H1 (cell line): ENCODE measurements around the gene RHOV. TPM values are rescaled to one million over a fixed set of nuclear protein-coding genes. Genes with fewer than 3 reads are reported as not detected.

Experiments
- CTCF ChIA-PET: fragments of 300-600 bp; sonication (Branson Sonifier 250); formaldehyde crosslinking; loops from one replicate; lab custom pipeline; 2021; ENCODE audit not compliant: partially characterized antibody; lab: Charles Lee
- POLR2A ChIA-PET: fragments of 300-600 bp; sonication (Branson Sonifier 250); formaldehyde crosslinking; loops from one replicate; lab custom pipeline; 2021; ENCODE audit warnings: inconsistent platforms; ENCODE audit not compliant: partially characterized antibody; lab: Charles Lee
- DNase-seq, 2 experiments: peaks; one replicate each; pipeline versions ENCODE4 v3.0.0 to v3.0.0-alpha.2; 2010 to 2022; ENCODE audit warnings: low spot score in 2 of 2, low read depth in 1 of 2, mixed read lengths in 1 of 2
- FAIRE-seq: peaks from 2 replicates; lab custom pipeline; 2011; peaks lifted over from hg19 to GRCh38; lab: Jason Lieb, UNC
- H2AFZ ChIP-seq: 2 replicates; pipeline ENCODE4 v1.8.1; 2012; ENCODE audit warnings: low read length, inconsistent platforms
- H2AK5ac ChIP-seq: 2 replicates; pipeline ENCODE4 v1.6.1; 2013; ENCODE audit warnings: low read depth, low read length
- H2BK120ac ChIP-seq: replicated peaks from 2 replicates; pipeline ENCODE3; 2013; ENCODE audit warnings: low read depth, low read length, inconsistent platforms
- H2BK12ac ChIP-seq: 2 replicates; pipeline ENCODE4 v1.6.1; 2013; ENCODE audit warnings: low read depth, low read length
- H2BK15ac ChIP-seq: 2 replicates; pipeline ENCODE4 v1.6.1; 2013; ENCODE audit warnings: low read length
- H2BK20ac ChIP-seq: 2 replicates; pipeline ENCODE4 v1.6.1; 2013; ENCODE audit warnings: low read length
- H2BK5ac ChIP-seq: 2 replicates; pipeline ENCODE4 v1.6.1; 2013; ENCODE audit warnings: low read depth, low read length
- H3K14ac ChIP-seq: 2 replicates; pipeline ENCODE4 v1.6.1; 2013; ENCODE audit warnings: inconsistent platforms; ENCODE audit not compliant: insufficient read length
- H3K18ac ChIP-seq: 2 replicates; pipeline ENCODE4 v1.6.1; 2013; ENCODE audit warnings: low read length; ENCODE audit errors: extremely low read depth
- H3K23ac ChIP-seq: 2 replicates; pipeline ENCODE4 v1.6.1; 2013; ENCODE audit warnings: inconsistent platforms; ENCODE audit not compliant: insufficient read length
- H3K23me2 ChIP-seq: 2 replicates; pipeline ENCODE4 v1.6.1; 2013; ENCODE audit warnings: low read depth, low read length
- H3K27ac ChIP-seq: 2 replicates; pipeline ENCODE4 v1.6.1; 2011; ENCODE audit warnings: low read depth, low read length, inconsistent platforms
- H3K27me3 ChIP-seq, 4 experiments: replicated peaks in 1 of 4; 1 replicate in 1 of 4; 2 replicates in 3 of 4; pipeline versions ENCODE4 v1.6.1 to v1.8.1; 2011 to 2013; ENCODE audit warnings: low read length in 3 of 4, mild to moderate bottlenecking in 3 of 4, inconsistent platforms in 2 of 4, mixed read lengths in 2 of 4, moderate library complexity in 1 of 4; ENCODE audit not compliant: control insufficient read depth in 3 of 4, insufficient read depth in 3 of 4; ENCODE audit errors: extremely low read depth in 1 of 4
- H3K36me3 ChIP-seq, 4 experiments: 2 replicates each; pipeline versions ENCODE4 v1.6.1 to v1.8.1; 2011 to 2013; ENCODE audit warnings: mild to moderate bottlenecking in 4 of 4, low read length in 3 of 4, moderate library complexity in 2 of 4, control low read depth in 1 of 4, inconsistent platforms in 1 of 4; ENCODE audit not compliant: insufficient read depth in 4 of 4, control insufficient read depth in 2 of 4
- H3K4ac ChIP-seq: replicated peaks from 2 replicates; pipeline ENCODE3; 2013; ENCODE audit warnings: low read length, low read depth, mixed read lengths, inconsistent platforms; ENCODE audit not compliant: insufficient read length
- H3K4me1 ChIP-seq, 4 experiments: replicated peaks in 1 of 4; 1 replicate in 1 of 4; 2 replicates in 3 of 4; pipeline versions ENCODE4 v1.6.1 to v1.8.1; 2011 to 2013; ENCODE audit warnings: low read length in 3 of 4, inconsistent platforms in 2 of 4, mixed read lengths in 1 of 4; ENCODE audit not compliant: insufficient read depth in 4 of 4, control insufficient read depth in 3 of 4
- H3K4me2 ChIP-seq, 2 experiments: 2 replicates each; pipeline versions ENCODE4 v1.6.1 to v1.8.1; 2011 to 2013; ENCODE audit warnings: low read depth in 2 of 2, low read length in 2 of 2, control low read depth in 1 of 2, inconsistent platforms in 1 of 2, mild to moderate bottlenecking in 1 of 2; ENCODE audit not compliant: insufficient read depth in 1 of 2
- H3K4me3 ChIP-seq, 4 experiments: fragments of 200-600, 300-600 bp in 1 of 4; sonication (generic), shearing (Covaris generic), sonication (Bioruptor Twin) in 1 of 4; 2 replicates each; pipeline versions ENCODE4 v1.5.1 to v1.8.1; 2011 to 2016; ENCODE audit warnings: low read length in 4 of 4, low read depth in 3 of 4, control low read depth in 2 of 4, inconsistent platforms in 2 of 4, mild to moderate bottlenecking in 2 of 4, mixed read lengths in 1 of 4, moderate library complexity in 1 of 4; ENCODE audit not compliant: insufficient read depth in 2 of 4; ENCODE audit errors: extremely low read depth in 1 of 4
- H3K56ac ChIP-seq: replicated peaks from 2 replicates; pipeline ENCODE3; 2013; ENCODE audit warnings: low read depth, mild to moderate bottlenecking, mixed read lengths, low read length, inconsistent platforms; ENCODE audit not compliant: insufficient read length
- H3K79me1 ChIP-seq: 2 replicates; pipeline ENCODE4 v1.6.1; 2013; ENCODE audit warnings: low read depth, low read length, control low read depth
- H3K79me2 ChIP-seq, 2 experiments: 2 replicates each; pipeline versions ENCODE4 v1.6.1 to v1.8.1; 2012 to 2013; ENCODE audit warnings: low read length in 2 of 2, mild to moderate bottlenecking in 2 of 2, inconsistent platforms in 1 of 2; ENCODE audit not compliant: insufficient read depth in 2 of 2, control insufficient read depth in 1 of 2
- H3K9ac ChIP-seq, 4 experiments: replicated peaks in 1 of 4; 1 replicate in 1 of 4; 2 replicates in 3 of 4; pipeline versions ENCODE4 v1.6.1 to v1.8.1; 2011 to 2013; ENCODE audit warnings: low read depth in 3 of 4, low read length in 3 of 4, control low read depth in 2 of 4, mild to moderate bottlenecking in 2 of 4, moderate library complexity in 2 of 4, inconsistent platforms in 1 of 4; ENCODE audit errors: extremely low read depth in 1 of 4
- H3K9me3 ChIP-seq, 2 experiments: 2 replicates each; pipeline versions ENCODE4 v1.6.1 to v1.8.1; 2012 to 2013; ENCODE audit warnings: mild to moderate bottlenecking in 2 of 2, moderate library complexity in 2 of 2, control low read depth in 1 of 2, inconsistent platforms in 1 of 2, low read depth in 1 of 2, low read length in 1 of 2, mixed read lengths in 1 of 2; ENCODE audit not compliant: insufficient read depth in 2 of 2
- H4K20me1 ChIP-seq, 2 experiments: replicated peaks in 1 of 2; 2 replicates each; pipeline versions ENCODE3 to v1.8.1; 2011 to 2013; ENCODE audit warnings: inconsistent platforms in 2 of 2, low read length in 2 of 2, mild to moderate bottlenecking in 1 of 2; ENCODE audit not compliant: insufficient read depth in 2 of 2, control insufficient read depth in 1 of 2
- H4K5ac ChIP-seq: 2 replicates; pipeline ENCODE4 v1.6.1; 2013; ENCODE audit warnings: low read length, low read depth, mixed read lengths, inconsistent platforms; ENCODE audit not compliant: insufficient read length
- H4K8ac ChIP-seq: 2 replicates; pipeline ENCODE4 v1.8.0; 2013; ENCODE audit warnings: mild to moderate bottlenecking, moderate library complexity, low read length, inconsistent platforms; ENCODE audit not compliant: insufficient read depth; ENCODE audit errors: extremely low read depth
- H4K91ac ChIP-seq: replicated peaks from 2 replicates; pipeline ENCODE3; 2013; ENCODE audit warnings: low read length, mixed read lengths, inconsistent platforms; ENCODE audit not compliant: insufficient read length
- SIN3A ChIP-seq, 2 experiments: IDR thresholded peaks in 1 of 2; conservative IDR thresholded peaks in 1 of 2; 2 replicates each; pipeline ENCODE4 v1.6.1; 2011 to 2012; ENCODE audit warnings: low read length in 2 of 2, improper control_type of control experiment in 1 of 2, low read depth in 1 of 2, mild to moderate bottlenecking in 1 of 2
- SP1 ChIP-seq: IDR thresholded peaks from 2 replicates; pipeline ENCODE4 v1.6.1; 2011; ENCODE audit warnings: low read depth, low read length
- TEAD4 ChIP-seq: IDR thresholded peaks from 2 replicates; pipeline ENCODE4 v1.6.1; 2012; ENCODE audit warnings: low read depth, low read length, inconsistent platforms, mixed read lengths
- WGBS, 2 experiments: shearing (Covaris generic) in 1 of 2; methylation state at CpG; one replicate each; pipeline versions ENCODE4 v1.1.6 to v1.1.7; 2013 to 2015; ENCODE audit warnings: low lambda C conversion rate in 2 of 2, mixed read lengths in 2 of 2, inconsistent platforms in 1 of 2, low coverage in 1 of 2, missing lambda C conversion rate in 1 of 2; ENCODE audit not compliant: insufficient replicate concordance in 2 of 2, insufficient coverage in 1 of 2, insufficient read length in 1 of 2; ENCODE audit errors: extremely low coverage in 1 of 2, missing lambda C conversion rate in 1 of 2; 5-methylcytosine and 5-hydroxymethylcytosine counted together
- polyA plus RNA-seq, 7 experiments: library from polyadenylated mRNA; depleted of rRNA in 3 of 7; stranded (reverse) in 5 of 7; unstranded in 2 of 7; fragments of >200 nt in 5 of 7; fragments of 200-250 nt in 2 of 7; gene quantifications; 1 replicate in 5 of 7; 2 replicates in 1 of 7; 4 replicates in 1 of 7; pipeline versions ENCODE4 v1.2.1 to v1.2.3, GENCODE V29; 2011 to 2013; ENCODE audit warnings: missing spikeins in 2 of 7, mixed read lengths in 2 of 7
- total RNA-seq: library from RNA; stranded (reverse); fragmentation: NEBNext Ultra II Directional; extraction: Animal tissue kit (Norgen Biotek cat#: 25700); gene quantifications from 2 replicates; pipeline ENCODE4 v1.2.1, GENCODE V29; 2021
- TF ChIP-seq, protein P1 (sequence below), 3 experiments: IDR thresholded peaks; 1 replicate in 2 of 3; 2 replicates in 1 of 3; pipeline versions ENCODE4 v1.5.1 to v1.6.1; 2011; ENCODE audit warnings: low read length in 3 of 3, mild to moderate bottlenecking in 3 of 3, inconsistent platforms in 2 of 3, low read depth in 1 of 3, moderate library complexity in 1 of 3; ENCODE audit not compliant: insufficient read depth in 1 of 3; ENCODE audit errors: control extremely low read depth in 1 of 3

The RHOV gene
- total and polyA plus RNA-seq, 2 of the 8 experiments (the other 6 are each of a cell fraction or from before 2014, with no cell fraction given): 1.5 to 2.7 TPM

DNA sequence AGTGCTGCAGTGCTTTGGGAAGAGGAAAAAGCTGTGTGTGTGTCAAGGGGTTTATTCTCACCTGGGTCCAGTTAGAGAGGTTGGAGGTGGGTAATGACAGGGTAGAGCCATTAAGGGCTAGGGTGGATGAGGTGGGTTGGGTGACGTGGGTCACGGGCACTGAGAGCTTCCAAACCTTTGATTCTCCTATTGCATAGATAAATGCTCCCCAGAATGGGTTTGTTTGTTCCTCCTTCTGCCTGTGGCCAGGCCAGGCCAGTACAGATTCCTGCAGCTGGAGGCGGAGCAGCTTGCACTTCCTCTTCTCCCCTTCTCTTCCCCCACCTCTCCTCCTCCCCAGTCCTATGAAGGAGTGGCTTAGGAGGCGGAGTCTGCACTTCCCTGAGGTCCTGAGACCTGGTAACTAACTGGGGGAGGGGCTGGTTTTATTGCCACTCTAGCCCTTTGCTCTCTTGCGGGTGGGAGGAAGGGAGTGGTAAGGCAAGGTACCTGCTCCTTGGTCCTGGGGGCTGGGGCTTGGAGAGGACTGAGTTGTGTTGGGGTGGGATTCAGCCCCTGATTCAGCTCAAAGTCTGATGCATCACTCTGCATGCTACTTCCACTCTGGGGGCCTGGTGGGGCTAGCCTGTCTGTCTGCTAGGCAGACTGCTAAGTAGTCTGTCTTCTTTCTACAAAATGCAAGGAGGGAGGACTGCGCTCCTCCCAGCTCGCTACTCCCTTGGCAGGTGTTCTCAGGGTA is 26.6 kb downstream of the RHOV start:
- H4K20me1 ChIP-seq: peaks cover 7 to 23% of the 10 kb centered on the region in 2 experiments
- H2BK5ac ChIP-seq: 0 out of 2 replicates have a peak overlapping the region, but pooled peaks have one; percentile 39
- ChIA-PET POLR2A (interaction anchor here (0.8 to 2.8 kb wide), 13 partner anchors 10 to 107 kb away, joined by 3 to 17 read pairs (median 3); partner anchors contain the start of gene GCHFR), CTCF (interaction anchor here (0.6 to 14.5 kb wide), 14 partner anchors 9 to 168 kb away, joined by 3 to 157 read pairs (median 4); partner anchors contain the start of gene VPS18)
- 81% methylated on average over 7 of the region's 7 CpGs; no CpG with 5 or more reads in 1 of the 2 experiments for WGBS, 2 experiments
- FAIRE-seq (no peak), DNase-seq (no peak)
- H3K4me3 ChIP-seq: peak overlapping the region in 1 of 4 experiments; percentile 84; a peak in 2 of 8 replicates
- H3K23ac ChIP-seq: no peak overlapping the region
- H2BK20ac ChIP-seq: no peak overlapping the region
- peaks cover 0 to 53% of the 10 kb centered on the region in 2 experiments; a peak in 3 of 4 replicates for H3K79me2 ChIP-seq
- H4K5ac ChIP-seq: no peak overlapping the region
- H3K79me1 ChIP-seq: peaks cover 24% of the 10 kb centered on the region
- peaks cover 13% of the 10 kb centered on the region for H3K23me2 ChIP-seq
- no peak overlapping the region for H2BK12ac ChIP-seq
- H2AK5ac ChIP-seq: no peak overlapping the region
- no peak overlapping the region for H2BK120ac ChIP-seq
- H3K27ac ChIP-seq: no peak overlapping the region
- no peak overlapping the region; a peak in 1 of 7 replicates for H3K9ac ChIP-seq
- no peak overlapping the region for H3K4ac ChIP-seq
- H3K4me1 ChIP-seq: peaks cover 0 to 26% (median 15%) of the 10 kb centered on the region in 4 experiments; a peak in 6 of 7 replicates
- H3K4me2 ChIP-seq: peak overlapping the region; percentile 36 to 85
- H3K27me3 ChIP-seq: peaks cover 0 to 2% (median 0%) of the 10 kb centered on the region in 4 experiments; a peak in 1 of 7 replicates
- TF ChIP-seq, protein P1, sequence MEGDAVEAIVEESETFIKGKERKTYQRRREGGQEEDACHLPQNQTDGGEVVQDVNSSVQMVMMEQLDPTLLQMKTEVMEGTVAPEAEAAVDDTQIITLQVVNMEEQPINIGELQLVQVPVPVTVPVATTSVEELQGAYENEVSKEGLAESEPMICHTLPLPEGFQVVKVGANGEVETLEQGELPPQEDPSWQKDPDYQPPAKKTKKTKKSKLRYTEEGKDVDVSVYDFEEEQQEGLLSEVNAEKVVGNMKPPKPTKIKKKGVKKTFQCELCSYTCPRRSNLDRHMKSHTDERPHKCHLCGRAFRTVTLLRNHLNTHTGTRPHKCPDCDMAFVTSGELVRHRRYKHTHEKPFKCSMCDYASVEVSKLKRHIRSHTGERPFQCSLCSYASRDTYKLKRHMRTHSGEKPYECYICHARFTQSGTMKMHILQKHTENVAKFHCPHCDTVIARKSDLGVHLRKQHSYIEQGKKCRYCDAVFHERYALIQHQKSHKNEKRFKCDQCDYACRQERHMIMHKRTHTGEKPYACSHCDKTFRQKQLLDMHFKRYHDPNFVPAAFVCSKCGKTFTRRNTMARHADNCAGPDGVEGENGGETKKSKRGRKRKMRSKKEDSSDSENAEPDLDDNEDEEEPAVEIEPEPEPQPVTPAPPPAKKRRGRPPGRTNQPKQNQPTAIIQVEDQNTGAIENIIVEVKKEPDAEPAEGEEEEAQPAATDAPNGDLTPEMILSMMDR (IDR thresholded peaks at IDR 0.05; ENCODE audit: control extremely low read depth in 1 of 3, insufficient read depth in 1 of 3, low read depth in 1 of 3, low read length in 3 of 3): no peak
- 0 out of 2 replicates have a peak, but pooled peaks have one; percentile 17 for TF ChIP-seq SP1
- TF ChIP-seq SIN3A (conservative IDR thresholded peaks at IDR 0.05 in 1 of 2, IDR thresholded peaks at IDR 0.05 in 1 of 2; ENCODE audit: low read depth in 1 of 2, low read length in 2 of 2): 0 out of 4 replicates have a peak, but pooled peaks of 1 of the 2 experiments have one; percentile 37
- 0 out of 2 replicates have a peak, but pooled peaks have one; percentile 17 for TF ChIP-seq TEAD4
- no peak overlapping the region for H2AFZ ChIP-seq
- no peak overlapping the region for H3K56ac ChIP-seq
- H4K91ac ChIP-seq: no peak overlapping the region
- no peak overlapping the region; the same call in 1 of the 2 replicates for H3K18ac ChIP-seq
- no peaks in the 10 kb centered on the region for H3K9me3 ChIP-seq
- no peak overlapping the region for H4K8ac ChIP-seq
- H2BK15ac ChIP-seq: 0 out of 2 replicates have a peak overlapping the region, but pooled peaks have one; percentile 31
- H3K14ac ChIP-seq: no peak overlapping the region
- peaks cover 3 to 25% (median 6%) of the 10 kb centered on the region in 4 experiments; a peak in 6 of 8 replicates for H3K36me3 ChIP-seq
